Hindlimb muscle (tissue), 1 donor: ENCODE results near the gene MLXIP. TPM values are rescaled to one million over a fixed set of nuclear protein-coding genes. Genes with fewer than 3 reads are reported as not detected.
"Not testable (repeated sequence)": the region's sequence is repeated elsewhere in the genome, so short reads cannot be mapped to it uniquely, and the experiment has no call there.

Experiments
- DNase-seq: peaks from one replicate; pipeline ENCODE4 v3.0.0-alpha.2; 2013
- polyA plus RNA-seq: library from polyadenylated mRNA; unstranded; fragments of 120-200 nt; gene quantifications from one replicate; pipeline ENCODE4 v1.2.1, GENCODE V29; 2013; ENCODE audit not compliant: insufficient read length

Gene MLXIP
- polyA plus RNA-seq, 1 donor = 36.7 TPM

DNA sequence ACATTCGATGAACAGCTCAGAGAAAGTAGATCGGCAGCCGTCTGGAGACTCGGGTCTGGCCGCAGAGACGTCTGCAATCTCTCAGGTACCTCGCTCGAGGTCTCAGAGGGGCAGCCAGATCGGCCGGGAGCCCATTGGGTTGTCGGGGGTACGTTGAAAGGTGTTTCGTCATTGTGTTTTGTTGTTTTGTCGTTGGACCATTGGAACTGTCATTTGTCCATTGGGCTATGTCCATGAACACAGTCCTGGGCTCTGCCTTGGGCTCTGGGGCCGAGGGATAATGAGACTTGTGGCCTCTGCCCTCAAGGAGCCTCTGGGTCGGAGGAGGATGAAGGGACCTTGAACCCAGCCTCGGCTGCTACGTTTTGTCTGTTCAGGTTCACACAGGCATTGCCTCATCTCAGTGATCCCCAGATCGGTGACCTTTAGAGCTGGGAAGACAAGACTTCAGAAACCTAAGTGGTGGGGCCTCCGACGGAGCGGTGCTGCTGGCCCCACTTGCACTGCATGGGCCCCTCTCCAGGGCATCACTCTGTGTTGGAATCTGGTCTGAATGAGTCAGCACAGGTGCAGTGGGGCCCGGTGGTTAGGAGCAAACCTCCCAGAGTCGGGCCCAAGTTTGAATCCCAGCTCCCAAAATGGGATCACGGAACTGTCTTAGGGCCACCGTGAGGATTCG is 23.6 kb upstream of the MLXIP start:
- DNase-seq = no peak

DNA sequence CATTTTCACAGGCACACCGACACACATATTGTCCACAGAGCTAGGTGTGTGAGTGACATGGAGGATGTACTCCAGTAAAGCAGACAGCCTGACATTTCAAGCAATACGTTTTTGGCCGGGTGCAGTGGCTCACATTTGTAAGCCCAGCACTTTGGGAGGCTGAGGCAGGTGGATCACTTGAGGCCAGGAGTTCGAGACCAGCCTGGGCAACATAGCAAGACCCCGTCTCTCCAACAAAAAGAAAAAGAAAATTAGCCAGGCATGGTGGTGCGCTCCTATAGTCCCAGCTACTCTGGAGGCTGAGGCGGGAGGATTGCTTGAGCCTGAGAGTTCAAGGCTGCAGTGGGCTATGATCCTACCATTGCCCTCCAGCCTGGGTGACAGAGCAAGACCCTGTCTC is 22.1 kb upstream of the MLXIP start:
- not testable (repeated sequence) for DNase-seq

DNA sequence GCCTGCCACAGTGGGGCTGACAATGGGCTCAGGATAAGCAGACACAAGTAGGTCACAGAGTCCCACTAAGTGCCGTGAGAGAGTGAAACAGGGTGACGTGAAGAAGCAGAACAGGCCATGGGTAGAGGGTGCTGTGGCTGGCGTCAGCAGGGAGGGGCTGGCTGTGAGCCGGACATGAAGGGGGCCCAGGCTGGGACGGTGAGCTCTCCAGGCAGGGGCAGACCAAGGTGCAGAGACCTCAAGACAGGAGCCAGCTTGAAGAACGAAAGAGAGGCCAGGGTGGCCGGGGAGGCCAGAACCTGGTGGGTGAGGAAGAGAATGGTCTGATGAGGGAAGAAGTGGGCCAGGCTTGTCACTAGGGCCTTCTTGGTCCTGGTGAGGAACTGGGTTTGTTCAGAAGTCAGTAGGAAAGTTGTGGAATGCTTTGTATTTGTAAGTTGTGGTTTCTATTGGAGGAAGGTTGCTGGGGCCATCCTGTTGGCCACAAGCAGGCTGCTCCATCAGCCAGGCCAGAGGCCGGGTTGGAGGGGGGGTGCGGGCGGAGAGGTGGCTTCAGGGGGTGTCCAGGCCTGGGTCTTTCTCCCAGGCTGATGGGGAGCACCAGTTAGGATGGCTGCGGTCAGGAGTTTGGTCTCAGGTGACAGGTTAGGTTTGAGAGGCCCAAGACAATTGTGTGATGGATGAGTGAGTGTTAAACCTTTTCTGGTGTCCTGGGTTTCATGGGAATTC is 21.4 kb upstream of the MLXIP start:
- DNase-seq = no peak

DNA sequence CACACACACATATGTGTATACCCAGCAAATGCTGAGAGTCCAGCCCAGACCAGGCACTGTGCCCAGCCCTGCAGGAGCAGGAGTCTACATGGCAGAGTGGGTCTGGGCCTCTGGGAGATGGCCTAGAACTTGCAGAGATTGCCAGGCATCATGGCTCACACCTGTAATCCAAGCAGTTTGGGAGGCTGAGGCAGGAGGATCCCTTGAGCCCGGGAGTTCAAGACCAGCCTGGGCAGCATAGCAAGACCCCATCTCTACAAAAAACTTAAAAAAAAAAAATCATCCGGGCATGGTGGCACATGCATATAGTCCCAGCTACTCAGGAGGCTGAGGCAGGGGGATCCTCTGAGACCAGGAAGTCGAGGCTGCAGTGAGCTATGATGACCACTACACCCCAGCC is 20.8 kb upstream of the MLXIP start:
- DNase-seq = no peak

DNA sequence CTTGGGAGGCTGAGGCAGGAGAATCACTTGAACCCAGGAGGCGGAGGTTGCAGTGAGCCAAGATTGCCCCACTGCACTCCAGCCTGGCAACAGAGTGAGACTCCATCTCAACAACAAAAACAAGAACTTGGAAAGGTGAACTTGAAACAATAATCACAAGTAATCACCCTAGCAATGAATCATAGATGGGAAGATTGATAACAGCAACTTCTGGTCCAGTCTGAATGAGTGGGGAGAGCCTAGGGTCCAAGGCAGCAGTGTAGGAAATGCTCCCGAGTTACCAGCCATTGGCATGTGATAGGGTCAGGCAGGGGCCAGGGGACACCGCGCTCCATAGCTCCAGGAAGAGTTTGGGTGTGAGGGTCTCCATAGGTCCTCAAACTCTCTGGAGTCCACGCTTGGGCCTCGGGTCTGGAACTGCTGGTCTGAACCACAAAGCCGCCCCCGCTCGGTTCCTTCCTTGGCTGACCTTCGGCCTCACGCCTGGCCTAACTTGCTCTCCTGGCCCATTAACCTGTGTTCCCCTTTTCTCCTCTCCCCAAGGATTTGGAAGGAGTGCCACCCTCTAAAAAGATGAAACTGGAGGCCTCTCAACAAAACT is 19.9 kb upstream of the MLXIP start:
- no peak for DNase-seq

DNA sequence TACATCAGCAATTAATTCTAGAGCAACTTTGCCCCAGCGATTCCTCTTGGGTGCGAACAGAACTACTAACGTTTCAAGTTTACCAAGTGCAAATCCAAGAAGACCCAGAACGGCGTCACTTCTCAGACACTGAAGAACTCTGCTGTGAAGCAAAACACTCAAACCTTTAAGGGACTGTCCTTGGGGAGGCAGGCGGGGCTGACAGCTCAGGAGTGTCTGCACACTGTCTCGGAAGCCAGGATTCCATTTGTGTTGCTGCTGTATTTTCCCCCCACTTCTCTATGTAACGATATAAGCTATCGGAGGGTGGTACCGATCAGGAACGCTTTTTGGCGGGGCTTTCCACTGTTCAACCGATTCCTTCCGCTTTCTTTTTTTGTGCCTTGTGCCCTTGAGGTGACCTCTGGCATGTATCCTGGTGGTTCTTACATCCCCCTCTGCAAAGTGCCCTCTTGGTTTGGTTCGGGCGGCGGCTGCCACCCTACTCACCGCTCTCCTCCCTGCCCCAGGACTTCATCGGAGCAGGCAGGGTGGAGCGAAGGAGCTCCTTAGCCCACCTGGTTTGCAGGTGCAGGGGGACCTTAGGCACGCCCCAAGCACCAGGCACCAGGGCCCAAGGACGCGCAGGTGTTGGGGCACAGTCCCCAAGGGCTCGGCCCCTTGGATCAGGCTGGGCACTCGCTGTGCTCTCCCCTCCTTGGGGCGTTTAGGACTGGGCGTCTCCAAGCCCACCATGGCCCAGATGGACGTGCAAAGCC is 19.2 kb upstream of the MLXIP start:
- no peak for DNase-seq

DNA sequence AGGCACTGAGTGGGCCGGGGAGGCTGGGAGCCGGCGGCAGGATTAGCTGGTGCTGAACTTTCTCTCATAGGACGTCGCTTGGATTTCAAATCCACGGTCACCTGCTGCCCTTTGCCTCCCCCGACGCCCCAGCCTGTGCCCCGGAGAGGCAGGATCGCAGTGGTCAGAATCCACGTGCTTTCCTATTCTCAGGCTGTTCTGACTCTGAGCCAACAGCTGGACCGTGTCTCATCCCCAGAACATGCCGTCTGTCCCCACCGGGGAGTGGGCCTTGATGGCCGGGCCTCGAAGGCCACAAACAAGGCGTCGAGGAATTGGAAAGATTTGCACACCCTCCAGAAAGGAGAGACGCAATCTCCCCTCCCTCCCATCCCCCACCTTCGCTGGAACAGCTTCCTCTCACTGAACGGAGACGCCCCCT is 18.5 kb upstream of the MLXIP start:
- no peak for DNase-seq

DNA sequence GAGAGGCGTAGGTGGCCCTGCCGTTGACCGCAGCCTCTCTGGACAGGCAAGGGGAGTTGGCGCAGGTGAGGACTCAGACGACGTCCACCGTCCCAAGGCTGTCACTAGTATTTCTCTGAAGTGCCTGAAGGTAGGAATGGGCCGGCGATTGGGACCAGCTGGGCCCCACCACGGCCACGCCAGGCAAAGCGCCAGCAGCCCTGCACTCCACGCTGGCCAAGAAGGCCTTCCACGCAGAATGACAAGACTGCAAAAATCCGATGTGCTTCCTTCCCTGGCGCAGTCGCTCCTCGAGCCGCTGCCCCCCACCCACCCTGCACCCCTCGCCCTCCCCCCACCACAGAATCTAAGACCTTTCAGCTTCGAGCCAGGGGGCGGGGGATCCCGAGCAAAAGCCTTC is 17.3 kb upstream of the MLXIP start:
- DNase-seq = no peak

DNA sequence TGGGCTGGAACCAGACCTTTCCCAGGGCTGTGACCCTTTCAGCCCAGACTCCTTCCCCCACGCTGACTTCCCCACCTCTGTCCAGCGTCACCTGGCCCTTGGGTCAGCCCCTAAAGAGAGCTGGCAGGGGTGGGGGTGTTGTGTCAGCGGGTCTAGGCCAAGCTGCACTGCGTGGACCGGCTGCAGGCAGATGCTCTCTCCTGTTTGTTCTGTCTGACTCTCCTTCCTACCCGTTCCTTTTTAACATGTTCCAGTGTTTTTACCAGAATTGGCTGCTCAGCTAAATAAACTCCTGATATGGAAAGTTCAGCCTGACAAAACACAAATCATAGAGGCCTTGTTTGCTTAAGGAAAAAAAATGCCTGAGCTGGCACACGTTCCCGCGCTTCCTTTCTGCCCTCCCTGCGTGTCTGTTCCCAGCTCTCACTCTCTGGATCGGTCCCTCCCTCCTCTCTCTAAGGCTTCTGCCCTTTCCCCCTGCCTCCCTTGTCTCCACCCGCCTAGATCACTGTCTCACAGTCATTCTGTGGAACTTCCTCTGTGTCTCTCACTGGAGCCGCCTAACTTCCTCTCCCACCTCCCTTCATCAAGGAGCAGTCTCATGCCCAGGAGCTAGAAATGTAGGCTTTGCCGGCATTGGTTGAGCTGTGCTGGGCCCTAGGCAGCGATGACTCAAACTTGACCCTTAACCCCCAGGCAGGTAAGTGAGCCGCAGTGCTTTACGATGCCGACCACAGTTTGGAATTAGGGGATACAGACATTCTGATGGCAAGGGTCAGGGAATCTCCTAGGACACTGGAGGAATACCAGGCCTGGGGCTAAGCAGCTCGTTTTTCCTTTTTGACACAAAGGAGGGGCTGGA is 15.5 kb upstream of the MLXIP start:
- no peak for DNase-seq

DNA sequence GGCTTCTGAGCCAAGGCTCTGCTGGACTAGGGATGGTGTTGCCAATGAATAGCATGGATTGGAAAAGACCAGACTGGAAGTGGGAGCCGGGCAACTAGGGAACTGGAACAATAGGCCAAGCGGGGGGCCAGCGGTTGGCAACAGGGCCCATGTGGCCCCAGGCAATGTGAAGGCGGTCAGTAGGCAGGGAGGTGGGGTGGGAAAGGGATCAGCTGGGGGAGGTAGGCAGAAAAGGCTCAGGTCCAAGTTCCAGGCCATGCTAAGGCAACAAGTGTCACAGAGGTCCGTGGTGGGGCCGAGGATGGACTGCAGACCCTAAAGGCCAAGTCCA is 14.9 kb upstream of the MLXIP start:
- no peak for DNase-seq

DNA sequence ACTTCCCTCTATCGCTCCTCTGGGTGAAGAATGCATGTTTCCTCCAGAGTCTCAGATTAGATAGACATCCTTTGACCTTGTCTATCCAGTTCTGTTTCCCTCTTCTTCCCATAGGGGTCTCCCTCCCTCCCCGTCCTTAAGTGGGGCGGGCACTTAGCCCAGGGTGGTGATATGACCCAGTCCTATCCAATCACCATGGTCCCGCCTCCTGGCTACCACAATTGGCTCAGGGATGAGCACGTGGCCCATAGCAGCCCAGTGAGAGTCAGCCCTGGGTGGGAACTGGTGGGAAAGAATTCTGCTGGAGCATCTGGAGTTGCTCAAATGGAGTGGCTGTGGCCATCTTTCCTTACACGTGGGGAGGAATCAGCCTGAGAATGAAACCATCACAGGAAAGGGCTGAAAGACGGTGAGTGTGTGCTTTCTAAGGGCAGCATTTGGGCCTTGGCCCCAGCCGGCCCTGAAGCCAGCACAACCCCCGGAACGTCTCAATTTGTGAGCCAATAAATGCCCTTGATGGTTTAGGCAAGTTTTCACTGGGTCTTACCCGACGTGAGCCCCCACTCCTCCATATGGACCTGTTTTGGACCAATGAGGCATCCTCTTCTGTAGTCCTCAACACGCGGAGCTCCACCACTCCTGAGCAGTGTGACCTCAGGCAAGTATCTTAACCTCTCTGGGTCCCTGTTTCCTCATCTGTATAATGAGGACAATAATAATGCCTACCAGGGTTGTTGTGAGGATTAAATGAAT is 14.4 kb upstream of the MLXIP start:
- DNase-seq = peak; percentile 69

DNA sequence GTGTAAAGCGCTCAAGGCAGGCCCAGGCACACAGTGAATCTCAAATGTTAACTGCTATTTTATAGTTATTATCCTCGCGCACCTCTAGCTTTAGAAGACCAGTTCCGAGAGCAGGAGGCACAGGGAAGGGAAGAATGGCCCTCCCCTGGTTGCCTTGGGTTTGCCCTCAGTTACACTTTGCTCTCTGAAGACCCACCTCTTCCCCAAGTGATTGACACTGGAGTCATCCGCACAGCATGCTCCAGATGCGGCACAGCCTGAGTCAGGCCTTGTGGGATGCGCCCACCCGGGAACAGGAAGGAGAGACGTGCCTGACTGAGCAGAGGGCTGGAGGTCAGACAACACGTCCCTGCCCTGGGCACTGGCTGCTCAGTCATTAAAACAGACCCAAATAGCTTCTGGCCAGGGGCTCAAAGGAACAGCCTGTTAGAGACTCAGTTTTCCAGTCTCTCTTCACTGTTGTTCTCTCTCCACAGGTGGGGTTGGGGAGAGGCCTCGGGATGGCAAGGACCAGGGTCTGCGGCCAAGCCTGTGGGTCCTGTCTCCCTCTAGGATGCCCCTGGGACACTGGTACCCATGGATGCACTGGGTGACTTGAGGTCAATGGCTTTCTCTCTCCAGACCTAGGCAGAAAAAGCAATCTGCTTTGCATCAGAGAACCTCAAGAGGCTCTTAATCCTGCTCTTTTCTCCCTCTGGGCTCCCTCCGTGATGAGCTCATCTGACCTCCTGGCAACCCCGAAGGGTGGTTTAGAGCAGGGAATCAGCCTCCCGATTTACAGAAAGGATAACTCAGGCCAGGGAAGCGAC is 13.6 kb upstream of the MLXIP start:
- DNase-seq = no peak

DNA sequence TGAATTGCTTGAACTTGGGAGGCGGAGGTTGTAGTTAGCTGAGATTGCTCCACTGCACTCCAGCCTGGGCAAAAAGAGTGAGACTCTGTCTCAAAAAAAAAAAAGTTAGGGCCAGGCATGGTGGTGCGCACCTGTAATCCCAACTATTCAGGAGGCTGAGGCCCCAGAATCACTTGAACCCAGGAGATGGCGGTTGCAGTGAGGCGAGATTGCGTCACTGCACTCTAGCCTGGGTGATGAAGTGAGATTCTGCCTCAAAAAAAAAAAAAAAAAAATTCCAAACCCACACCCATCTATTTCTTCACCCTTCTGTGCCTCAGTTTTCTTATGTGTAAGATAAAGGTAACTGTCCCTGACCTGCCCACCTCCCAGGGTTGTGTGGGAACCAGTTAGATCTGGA is 11.0 kb upstream of the MLXIP start:
- DNase-seq = no peak

DNA sequence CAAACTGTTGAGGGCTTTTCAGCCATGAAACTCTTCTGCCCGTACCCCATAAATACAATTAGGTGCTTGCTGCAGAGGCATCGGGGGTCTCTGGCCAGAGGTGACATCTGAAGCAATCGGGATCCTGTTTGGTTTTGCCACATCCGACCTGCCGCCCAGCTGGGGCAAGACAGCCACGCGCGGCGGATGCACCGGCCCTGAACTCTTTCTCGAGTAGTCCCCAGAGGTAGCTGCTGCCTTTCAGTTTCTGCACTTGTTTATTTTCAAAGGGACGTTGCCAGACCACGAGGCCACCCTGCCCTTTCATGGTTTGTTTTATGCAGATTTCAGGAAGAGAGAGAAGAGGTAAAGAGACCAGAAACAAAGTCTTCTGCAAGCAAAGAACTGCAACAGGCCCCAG is 10.6 kb upstream of the MLXIP start:
- DNase-seq = no peak

DNA sequence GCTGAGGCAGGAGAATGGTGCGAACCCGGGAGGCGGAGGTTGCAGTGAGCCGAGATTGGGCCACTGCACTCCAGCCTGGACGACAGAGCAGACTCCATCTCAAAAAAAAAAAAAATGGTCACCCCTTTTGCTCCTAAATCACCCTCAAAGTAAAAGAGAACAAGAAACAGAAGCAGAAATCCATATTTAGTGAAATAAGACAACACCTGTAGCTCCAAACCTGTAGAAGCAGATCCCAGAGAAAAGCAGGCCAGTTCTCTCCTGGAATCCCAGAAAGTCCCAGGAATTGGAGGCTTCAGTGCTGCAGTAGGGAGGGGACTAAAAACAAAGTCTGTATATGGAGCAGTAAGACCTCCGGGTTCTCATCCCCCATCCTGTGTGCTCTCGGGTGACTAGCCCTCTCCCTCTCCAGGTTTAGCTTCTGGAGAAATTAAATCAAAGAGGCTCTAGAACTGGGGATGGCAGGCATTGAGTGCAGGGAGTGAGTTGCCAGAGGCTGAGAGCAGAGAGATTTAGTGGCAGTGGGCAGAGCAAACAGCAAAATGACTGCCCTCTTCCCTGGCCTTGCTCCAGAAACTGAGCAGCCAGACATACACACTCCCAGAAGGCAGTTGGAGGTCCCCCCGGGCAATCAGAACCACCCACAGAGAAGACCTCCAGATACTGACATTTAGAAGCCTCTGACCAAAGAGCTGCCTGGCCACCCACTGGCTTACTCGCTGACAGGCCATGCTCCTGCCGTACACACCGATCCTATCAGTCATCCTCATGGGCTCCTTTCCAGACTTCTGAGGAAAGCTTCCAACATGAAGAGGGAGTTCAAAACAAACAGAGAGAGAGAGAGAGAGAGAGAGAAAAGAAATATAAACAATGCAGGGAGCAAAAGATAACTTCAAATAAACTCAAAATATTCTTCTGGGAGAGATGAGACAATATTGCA is 6.3 kb upstream of the MLXIP start:
- DNase-seq = no peak

DNA sequence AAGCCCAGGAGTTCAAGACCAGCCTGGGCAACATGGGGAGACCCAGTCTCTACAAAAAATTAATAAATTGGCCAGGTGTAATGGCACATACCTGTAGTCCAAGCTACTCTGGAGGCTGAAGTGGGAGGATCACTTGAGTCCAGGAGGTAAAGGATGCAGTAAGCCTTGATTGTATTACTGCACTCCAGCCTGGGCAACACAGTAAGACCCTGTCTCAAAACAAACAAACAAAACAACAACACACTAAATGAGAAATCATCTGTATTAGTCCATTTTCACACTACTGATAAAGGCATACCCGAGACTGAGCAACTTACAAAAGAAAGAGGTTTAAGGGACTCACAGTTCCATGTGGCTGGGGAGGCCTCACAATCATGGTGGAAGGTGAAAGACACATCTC is 4.7 kb upstream of the MLXIP start:
- no peak for DNase-seq

DNA sequence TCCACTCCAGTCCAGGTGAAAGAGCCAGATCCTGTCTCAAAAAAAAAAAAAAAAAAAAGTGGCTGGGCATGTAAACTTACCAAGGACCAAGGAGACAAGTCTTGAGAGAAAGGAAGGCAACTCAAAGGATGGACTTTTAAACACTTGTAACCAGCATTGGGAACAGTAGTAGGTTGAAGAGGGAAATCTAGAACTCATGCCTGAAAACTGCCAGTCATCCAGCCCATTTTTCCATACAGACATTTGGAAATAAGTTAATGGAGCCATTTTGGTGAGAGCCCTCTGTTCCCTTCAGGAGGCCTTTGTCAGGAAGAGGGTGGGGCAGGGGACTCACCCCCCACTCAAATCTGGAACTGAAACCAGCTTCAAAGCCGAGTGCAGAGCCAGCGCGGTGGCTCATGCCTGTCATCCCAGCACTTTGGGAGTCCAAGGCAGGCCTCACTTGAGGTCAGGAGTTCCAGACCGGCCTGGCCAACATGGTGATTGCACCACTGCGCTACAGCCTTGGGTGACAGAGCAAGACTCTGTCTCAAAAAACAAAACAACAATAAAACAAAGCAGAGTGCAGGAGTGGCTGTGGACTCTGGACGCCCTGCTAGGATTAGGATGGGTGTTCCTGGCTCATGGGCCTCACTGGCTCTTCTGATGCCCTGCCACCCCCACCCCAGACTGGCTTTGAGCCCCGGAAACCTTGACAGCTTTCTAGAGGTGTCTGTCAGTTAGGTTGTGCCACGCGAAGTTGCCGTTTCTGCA is 1.6 kb upstream of the MLXIP start:
- no peak for DNase-seq

DNA sequence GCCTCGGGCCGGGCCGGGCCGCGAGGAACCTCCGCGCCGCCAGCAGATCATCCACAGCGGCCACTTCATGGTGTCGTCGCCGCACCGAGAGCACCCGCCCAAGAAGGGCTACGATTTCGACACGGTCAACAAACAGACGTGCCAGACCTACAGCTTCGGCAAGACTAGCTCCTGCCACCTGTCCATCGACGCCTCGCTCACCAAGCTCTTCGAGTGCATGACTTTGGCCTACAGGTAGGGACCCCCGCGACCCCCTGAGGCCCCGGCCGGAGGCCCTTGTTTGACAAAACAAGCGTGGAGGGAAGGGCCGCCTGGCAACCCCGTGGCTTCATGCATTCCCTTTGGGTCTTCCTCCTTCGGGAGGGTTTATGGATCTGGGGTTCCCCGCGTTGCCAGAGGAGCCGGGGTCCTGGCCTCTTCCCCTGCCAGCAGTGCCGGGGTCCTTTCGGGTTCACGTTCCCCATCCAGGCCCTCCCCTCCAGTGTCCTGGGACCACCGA is 526 bp downstream of the MLXIP start:
- no peak for DNase-seq
